Measurements from ENCODE around the gene BMPR1B.
A peak's percentile ranks its signal among the peaks of the same experiment; 100 is the strongest.
"Not testable (repeated sequence)": the region's sequence is repeated elsewhere in the genome, so short reads cannot be mapped to it uniquely, and the experiment has no call there.

Gene BMPR1B

DNA sequence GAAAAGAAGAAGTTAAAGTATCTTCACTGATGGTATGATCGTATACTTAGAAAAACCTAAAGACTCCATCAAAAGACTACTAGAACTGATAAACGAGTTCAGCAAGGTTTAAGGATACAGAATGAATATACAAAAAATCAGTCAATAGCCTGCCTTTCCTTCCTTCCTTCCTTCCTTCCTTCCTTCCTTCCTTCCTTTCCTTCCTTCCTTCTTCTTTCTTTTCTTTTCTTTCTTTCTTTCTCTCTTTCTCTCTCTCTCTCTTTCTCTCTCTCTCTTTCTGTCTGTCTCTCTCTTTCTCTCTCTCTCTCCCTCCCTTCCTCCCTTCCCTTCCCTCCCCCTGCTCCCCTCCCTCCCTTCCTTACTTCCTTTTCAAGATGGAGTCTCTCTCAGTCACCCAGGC lies 362.7 kb downstream of the BMPR1B start:
- Histone ChIP-seq H3K27me3 (ENCODE audit: insufficient read depth, poor library complexity, severe bottlenecking) (no peaks in the 10 kb centered on the region), H3K27ac (ENCODE audit: poor library complexity, severe bottlenecking) (no peak overlapping the region), H3K4me1 (ENCODE audit: insufficient read depth, poor library complexity, severe bottlenecking) (no peaks in the 10 kb centered on the region), H3K9me3 (ENCODE audit: severe bottlenecking) (no peaks in the 10 kb centered on the region), H3K4me3 (ENCODE audit: severe bottlenecking) (no peak overlapping the region), H3K36me3 (ENCODE audit: low read depth) (no peaks in the 10 kb centered on the region)
- no peak for DNase-seq (ENCODE audit: low spot score)
- TF ChIP-seq CTCF (IDR thresholded peaks at IDR 0.05; ENCODE audit: poor library complexity, severe bottlenecking): no peak
- no peak for ATAC-seq (ENCODE audit: low read depth)

- DNase-seq (ENCODE audit: low spot score): no peak
- Histone ChIP-seq H3K36me3 (ENCODE audit: low read depth) (no peaks in the 10 kb centered on the region), H3K27ac (ENCODE audit: poor library complexity, severe bottlenecking) (no peak overlapping the region), H3K27me3 (ENCODE audit: insufficient read depth, poor library complexity, severe bottlenecking) (no peaks in the 10 kb centered on the region), H3K4me3 (ENCODE audit: severe bottlenecking) (no peak overlapping the region), H3K4me1 (ENCODE audit: insufficient read depth, poor library complexity, severe bottlenecking) (no peaks in the 10 kb centered on the region), H3K9me3 (ENCODE audit: severe bottlenecking) (no peaks in the 10 kb centered on the region)
- ATAC-seq (ENCODE audit: low read depth): no peak
- no peak for TF ChIP-seq CTCF (IDR thresholded peaks at IDR 0.05; ENCODE audit: poor library complexity, severe bottlenecking)
Measured at GRCh38 chr4:95122001-95122400, 364.2 kb downstream of the BMPR1B start.

- no peaks in the 10 kb centered on the region for H3K27me3 ChIP-seq (ENCODE audit: insufficient read depth, poor library complexity, severe bottlenecking)
Measured at GRCh38 chr4:95124906-95125504, 367.2 kb downstream of the BMPR1B start.

GRCh38 chr4:95129031-95129430 lies 371.3 kb downstream of the BMPR1B start:
- Histone ChIP-seq H3K27me3 (ENCODE audit: insufficient read depth, poor library complexity, severe bottlenecking) (no peaks in the 10 kb centered on the region), H3K36me3 (ENCODE audit: low read depth) (no peaks in the 10 kb centered on the region), H3K27ac (ENCODE audit: poor library complexity, severe bottlenecking) (peak overlapping the region; percentile 95), H3K4me3 (ENCODE audit: severe bottlenecking) (no peak overlapping the region), H3K4me1 (ENCODE audit: insufficient read depth, poor library complexity, severe bottlenecking) (peaks cover 16% of the 10 kb centered on the region), H3K9me3 (ENCODE audit: severe bottlenecking) (no peaks in the 10 kb centered on the region)
- TF ChIP-seq CTCF (IDR thresholded peaks at IDR 0.05; ENCODE audit: poor library complexity, severe bottlenecking): no peak
- ATAC-seq (ENCODE audit: low read depth) (no peak), DNase-seq (ENCODE audit: low spot score) (no peak)

More at GRCh38 chr4:95124906-95125504, 367.2 kb downstream of the BMPR1B start:
- DNase-seq (ENCODE audit: low spot score) (no peak), ATAC-seq (ENCODE audit: low read depth) (peak; percentile 85)
- Histone ChIP-seq H3K4me1 (ENCODE audit: insufficient read depth, poor library complexity, severe bottlenecking) (peaks cover 7% of the 10 kb centered on the region), H3K27ac (ENCODE audit: poor library complexity, severe bottlenecking) (no peak overlapping the region), H3K36me3 (ENCODE audit: low read depth) (no peaks in the 10 kb centered on the region), H3K4me3 (ENCODE audit: severe bottlenecking) (no peak overlapping the region), H3K9me3 (ENCODE audit: severe bottlenecking) (no peaks in the 10 kb centered on the region)
- peak; percentile 89 for TF ChIP-seq CTCF (IDR thresholded peaks at IDR 0.05; ENCODE audit: poor library complexity, severe bottlenecking)

GRCh38 chr4:95129821-95130311 lies 372.1 kb downstream of the BMPR1B start:
- DNase-seq (ENCODE audit: low spot score): no peak
- TF ChIP-seq CTCF (IDR thresholded peaks at IDR 0.05; ENCODE audit: poor library complexity, severe bottlenecking): no peak
- peak; percentile 95 for ATAC-seq (ENCODE audit: low read depth)
- peaks cover 16% of the 10 kb centered on the region for H3K4me1 ChIP-seq (ENCODE audit: insufficient read depth, poor library complexity, severe bottlenecking)
- no peaks in the 10 kb centered on the region for H3K36me3 ChIP-seq (ENCODE audit: low read depth)
- no peaks in the 10 kb centered on the region for H3K27me3 ChIP-seq (ENCODE audit: insufficient read depth, poor library complexity, severe bottlenecking)
- no peak overlapping the region for H3K4me3 ChIP-seq (ENCODE audit: severe bottlenecking)
- peak overlapping the region; percentile 95 for H3K27ac ChIP-seq (ENCODE audit: poor library complexity, severe bottlenecking)
- H3K9me3 ChIP-seq (ENCODE audit: severe bottlenecking): no peaks in the 10 kb centered on the region

DNA sequence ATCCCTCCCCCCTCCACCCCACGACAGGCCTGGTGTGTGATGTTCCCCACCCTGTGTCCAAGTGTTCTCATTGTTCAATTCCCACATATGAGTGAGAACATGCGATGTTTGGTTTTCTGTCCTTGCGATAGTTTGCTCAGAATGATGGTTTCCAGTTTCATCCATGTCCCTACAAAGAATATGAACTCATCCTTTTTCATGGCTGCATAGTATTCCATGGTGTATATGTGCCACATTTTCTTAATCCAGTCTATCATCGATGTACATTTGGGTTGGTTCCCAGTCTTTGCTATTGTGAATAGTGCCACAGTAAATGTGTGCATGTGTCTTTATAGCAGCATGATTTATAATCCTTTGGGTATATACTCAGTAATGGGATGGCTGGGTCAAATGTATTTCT lies 376.3 kb downstream of the BMPR1B start:
- not testable (repeated sequence) for H3K36me3 ChIP-seq (ENCODE audit: low read depth); H3K9me3 ChIP-seq (ENCODE audit: severe bottlenecking); H3K27me3 ChIP-seq (ENCODE audit: insufficient read depth, poor library complexity, severe bottlenecking); H3K4me3 ChIP-seq (ENCODE audit: severe bottlenecking); DNase-seq (ENCODE audit: low spot score); ATAC-seq (ENCODE audit: low read depth); H3K27ac ChIP-seq (ENCODE audit: poor library complexity, severe bottlenecking)
- H3K4me1 ChIP-seq (ENCODE audit: insufficient read depth, poor library complexity, severe bottlenecking): peaks cover 16% of the 10 kb centered on the region

- ATAC-seq (ENCODE audit: low read depth); H3K27me3 ChIP-seq (ENCODE audit: insufficient read depth, poor library complexity, severe bottlenecking); H3K27ac ChIP-seq (ENCODE audit: poor library complexity, severe bottlenecking); H3K36me3 ChIP-seq (ENCODE audit: low read depth); H3K9me3 ChIP-seq (ENCODE audit: severe bottlenecking); H3K4me1 ChIP-seq (ENCODE audit: insufficient read depth, poor library complexity, severe bottlenecking); DNase-seq (ENCODE audit: low spot score); H3K4me3 ChIP-seq (ENCODE audit: severe bottlenecking): not testable (repeated sequence)
Measured at GRCh38 chr4:95139424-95139823, 381.7 kb downstream of the BMPR1B start.
